Measurements from ENCODE around the gene OSBPL5.

OSBPL5 gene, protein sequence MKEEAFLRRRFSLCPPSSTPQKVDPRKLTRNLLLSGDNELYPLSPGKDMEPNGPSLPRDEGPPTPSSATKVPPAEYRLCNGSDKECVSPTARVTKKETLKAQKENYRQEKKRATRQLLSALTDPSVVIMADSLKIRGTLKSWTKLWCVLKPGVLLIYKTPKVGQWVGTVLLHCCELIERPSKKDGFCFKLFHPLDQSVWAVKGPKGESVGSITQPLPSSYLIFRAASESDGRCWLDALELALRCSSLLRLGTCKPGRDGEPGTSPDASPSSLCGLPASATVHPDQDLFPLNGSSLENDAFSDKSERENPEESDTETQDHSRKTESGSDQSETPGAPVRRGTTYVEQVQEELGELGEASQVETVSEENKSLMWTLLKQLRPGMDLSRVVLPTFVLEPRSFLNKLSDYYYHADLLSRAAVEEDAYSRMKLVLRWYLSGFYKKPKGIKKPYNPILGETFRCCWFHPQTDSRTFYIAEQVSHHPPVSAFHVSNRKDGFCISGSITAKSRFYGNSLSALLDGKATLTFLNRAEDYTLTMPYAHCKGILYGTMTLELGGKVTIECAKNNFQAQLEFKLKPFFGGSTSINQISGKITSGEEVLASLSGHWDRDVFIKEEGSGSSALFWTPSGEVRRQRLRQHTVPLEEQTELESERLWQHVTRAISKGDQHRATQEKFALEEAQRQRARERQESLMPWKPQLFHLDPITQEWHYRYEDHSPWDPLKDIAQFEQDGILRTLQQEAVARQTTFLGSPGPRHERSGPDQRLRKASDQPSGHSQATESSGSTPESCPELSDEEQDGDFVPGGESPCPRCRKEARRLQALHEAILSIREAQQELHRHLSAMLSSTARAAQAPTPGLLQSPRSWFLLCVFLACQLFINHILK

GRCh38 chr11:3165152-3165705, at the start of gene OSBPL5:
TSS of gene OSBPL5 (minus strand) at chr11:3165310. CDS start at chr11:3129148, 36,162 bp downstream.
- Mint-ChIP-seq H3K4me1 (peaks cover 12% of the 10 kb centered on the region), H3K36me3 (no peaks in the 10 kb centered on the region), H3K27me3 (peaks cover 78% of the 10 kb centered on the region), H3K27ac (no peak within 1 kb of the TSS), H3K4me3 (peak within 1 kb of the TSS; percentile 37), H3K9me3 (no peaks in the 10 kb centered on the region)
- peak; percentile 28 for ATAC-seq

DNA sequence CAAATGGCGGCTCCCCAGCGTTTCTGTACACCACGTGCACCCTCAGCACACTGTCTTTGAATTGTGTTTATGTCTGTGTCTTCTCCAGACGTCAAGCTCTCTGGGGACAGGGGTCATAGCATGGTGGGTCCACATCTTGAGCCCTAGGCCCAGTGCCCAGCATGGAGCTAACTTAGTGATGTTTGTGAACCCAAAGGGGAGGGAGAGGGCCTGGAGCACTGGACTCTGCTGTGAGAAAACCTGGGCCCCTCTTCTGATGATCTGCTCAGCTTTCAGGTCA, 49.2 kb upstream of the OSBPL5 start:
- Mint-ChIP-seq H3K27ac (no peak overlapping the region), H3K4me1 (peaks cover 6% of the 10 kb centered on the region), H3K9me3 (peaks cover 7% of the 10 kb centered on the region), H3K4me3 (no peak overlapping the region), H3K36me3 (no peaks in the 10 kb centered on the region), H3K27me3 (peaks cover 56% of the 10 kb centered on the region)
- no peak for ATAC-seq

DNA sequence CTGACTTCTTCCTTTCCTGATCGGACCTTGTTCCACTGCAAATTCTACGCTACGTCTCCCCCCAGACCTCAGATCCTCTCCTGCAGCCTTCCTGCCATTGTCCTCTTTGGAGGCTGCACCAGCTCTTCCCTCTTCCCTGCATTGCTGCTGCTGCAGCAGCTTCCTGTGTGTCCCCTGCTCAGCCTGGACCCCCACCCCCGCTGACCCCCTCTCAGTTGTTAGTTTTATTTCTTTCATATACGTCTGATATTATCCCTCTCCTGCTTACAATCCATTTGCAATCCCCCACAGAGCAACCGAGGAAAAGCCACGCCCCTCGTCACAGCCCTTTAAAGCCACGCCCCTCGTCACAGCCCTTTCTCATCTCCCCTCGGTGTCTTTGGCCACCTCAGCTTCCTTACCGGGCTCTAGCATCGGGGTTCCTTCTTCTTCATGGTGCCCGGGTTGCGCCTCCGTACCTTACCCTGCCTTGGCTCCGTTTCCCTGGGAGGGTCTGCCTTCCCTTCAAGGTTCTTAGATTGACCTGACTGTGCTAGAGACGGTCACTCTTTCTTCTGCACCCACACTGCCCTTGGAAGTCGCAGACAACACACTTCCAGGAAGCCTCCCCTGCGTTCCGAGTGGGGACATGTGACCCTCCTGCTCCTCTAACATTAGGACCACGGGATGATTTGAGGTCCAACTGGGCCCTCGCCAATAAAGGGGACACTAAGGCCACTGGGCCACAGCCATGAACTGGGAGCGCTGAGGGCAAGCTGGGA, 48.7 kb upstream of the OSBPL5 start:
- Mint-ChIP-seq H3K27ac (no peak overlapping the region), H3K27me3 (peaks cover 53% of the 10 kb centered on the region), H3K9me3 (peaks cover 7% of the 10 kb centered on the region), H3K4me3 (no peak overlapping the region), H3K4me1 (peaks cover 6% of the 10 kb centered on the region), H3K36me3 (no peaks in the 10 kb centered on the region)
- no peak for ATAC-seq

DNA sequence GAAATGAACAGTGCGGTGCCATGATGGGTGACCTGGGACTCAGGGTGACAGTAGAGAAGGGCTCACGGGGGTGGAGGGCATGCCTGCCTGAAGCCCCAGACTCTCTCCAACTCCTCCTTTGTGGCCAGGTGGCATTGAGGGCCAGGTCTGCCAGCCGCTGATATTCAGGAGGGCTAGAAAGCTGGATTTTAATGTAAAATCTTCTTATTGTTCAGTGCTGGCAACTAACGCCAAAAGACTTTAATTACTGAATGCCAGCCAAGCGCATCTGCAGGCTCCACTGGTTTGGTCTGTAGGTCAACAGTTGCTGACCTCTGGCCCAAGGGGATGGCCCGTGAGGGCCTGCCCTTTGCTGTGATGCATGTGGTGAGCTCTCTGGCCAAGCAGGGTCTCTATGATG, 43.2 kb upstream of the OSBPL5 start:
- no peak for ATAC-seq
- Mint-ChIP-seq H3K27me3 (peaks cover 2% of the 10 kb centered on the region), H3K36me3 (no peaks in the 10 kb centered on the region), H3K4me1 (no peaks in the 10 kb centered on the region), H3K9me3 (peaks cover 4% of the 10 kb centered on the region), H3K27ac (no peak overlapping the region), H3K4me3 (no peak overlapping the region)

DNA sequence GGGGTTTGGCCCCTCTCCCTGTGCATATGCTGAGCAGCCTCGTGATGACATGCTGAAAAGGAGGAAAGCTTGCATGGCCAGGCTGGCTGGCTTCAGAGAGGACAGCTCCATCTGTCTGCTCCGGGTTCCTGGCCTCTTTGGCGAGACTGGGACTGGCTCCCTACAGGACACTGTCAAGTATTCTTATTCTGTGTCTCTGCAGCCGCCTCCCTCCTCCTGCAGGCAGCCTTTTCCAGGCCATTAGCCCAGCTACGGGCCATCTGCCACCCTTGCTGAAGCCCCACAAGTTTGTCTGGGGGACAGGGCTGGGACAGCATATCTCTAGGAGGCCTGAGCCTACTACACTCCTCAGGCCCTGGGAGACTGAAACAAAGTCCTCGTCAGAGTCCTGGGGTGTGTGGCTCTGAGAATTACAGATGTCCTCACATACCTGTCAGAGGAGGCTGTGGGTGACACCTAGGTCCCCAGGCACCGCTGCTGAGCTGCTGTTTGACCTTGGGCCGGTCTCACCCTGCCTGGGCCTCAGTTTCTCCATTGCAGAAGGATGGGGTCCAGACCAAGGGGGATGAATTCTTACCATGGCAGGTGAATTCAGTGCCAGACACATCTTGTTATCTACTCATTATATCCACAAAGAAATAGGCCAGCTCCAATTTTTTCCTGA, 42.5 kb upstream of the OSBPL5 start:
- peaks cover 4% of the 10 kb centered on the region for H3K9me3 Mint-ChIP-seq
- no peak overlapping the region for H3K4me3 Mint-ChIP-seq
- H3K27ac Mint-ChIP-seq = no peak overlapping the region
- H3K36me3 Mint-ChIP-seq = no peaks in the 10 kb centered on the region
- no peak for ATAC-seq
- no peaks in the 10 kb centered on the region for H3K27me3 Mint-ChIP-seq
- H3K4me1 Mint-ChIP-seq = no peaks in the 10 kb centered on the region

DNA sequence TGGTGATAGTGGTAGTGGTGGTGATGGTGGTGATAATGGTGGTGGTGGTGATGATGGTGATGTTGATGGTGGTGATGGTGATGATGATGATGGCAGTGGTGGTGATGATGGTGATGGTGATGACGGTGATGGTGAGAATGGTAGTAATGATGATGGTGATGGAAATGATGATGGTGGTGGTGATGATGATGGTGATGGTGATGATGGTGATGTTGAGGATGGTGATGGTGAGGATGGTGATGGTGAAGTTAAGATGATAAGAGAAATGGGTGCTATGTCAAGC, 41.8 kb upstream of the OSBPL5 start:
- Mint-ChIP-seq H3K27ac (no peak overlapping the region), H3K4me1 (no peaks in the 10 kb centered on the region), H3K4me3 (no peak overlapping the region), H3K27me3 (no peaks in the 10 kb centered on the region), H3K36me3 (no peaks in the 10 kb centered on the region), H3K9me3 (peaks cover 4% of the 10 kb centered on the region)
- no peak for ATAC-seq

- Mint-ChIP-seq H3K36me3 (no peaks in the 10 kb centered on the region), H3K4me3 (no peak overlapping the region), H3K27me3 (peaks cover 5% of the 10 kb centered on the region), H3K4me1 (no peaks in the 10 kb centered on the region), H3K9me3 (no peaks in the 10 kb centered on the region), H3K27ac (no peak overlapping the region)
- no peak for ATAC-seq
Observed at GRCh38 chr11:3206156-3206921, 41.2 kb upstream of the OSBPL5 start.

DNA sequence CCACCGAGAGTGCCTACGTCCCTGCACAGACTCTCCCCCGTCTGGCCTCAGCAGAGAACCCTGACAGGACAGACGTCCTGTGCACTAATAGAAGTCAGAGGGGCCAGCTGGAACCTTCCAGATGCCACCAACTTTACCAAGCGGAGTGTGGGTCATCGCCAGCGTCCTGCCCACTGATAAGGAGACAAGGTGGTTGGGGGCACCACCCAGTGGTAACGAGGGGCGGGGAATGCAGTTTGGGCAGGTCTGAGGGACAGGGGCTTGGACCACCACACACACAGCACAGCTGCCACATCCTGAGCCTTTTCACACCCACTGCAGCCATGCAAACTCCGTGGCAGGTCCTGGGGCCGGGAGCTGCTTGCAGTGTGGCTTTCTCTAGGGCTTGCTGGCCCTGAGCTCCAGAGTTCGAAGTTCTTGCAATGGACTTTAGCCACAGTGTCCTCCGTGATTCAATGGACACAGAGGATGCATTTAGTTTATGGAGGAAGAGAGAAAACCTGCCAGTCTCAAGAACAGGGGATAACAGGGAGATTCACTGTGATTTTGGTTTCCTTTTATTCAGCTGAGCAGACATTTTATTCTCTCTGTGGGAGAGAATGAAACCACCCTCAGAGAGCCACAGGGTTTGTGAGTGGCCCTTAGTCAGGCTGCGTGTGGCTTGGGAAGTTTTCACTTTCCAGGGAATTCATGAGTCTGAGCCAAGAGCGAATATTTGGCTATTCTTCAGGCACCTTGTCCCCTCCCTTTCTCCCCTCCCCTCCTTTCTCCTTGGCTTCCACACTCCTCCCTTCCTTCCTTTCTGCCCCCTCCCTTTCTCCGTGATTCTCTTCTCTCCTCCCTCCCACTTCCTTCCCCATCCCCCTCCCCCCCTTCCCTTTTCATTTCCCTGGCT, 40.4 kb upstream of the OSBPL5 start:
- no peaks in the 10 kb centered on the region for H3K9me3 Mint-ChIP-seq

GRCh38 chr11:3204141-3205015, 39.3 kb upstream of the OSBPL5 start:
- Mint-ChIP-seq H3K27ac (no peak overlapping the region), H3K36me3 (no peaks in the 10 kb centered on the region), H3K9me3 (no peaks in the 10 kb centered on the region), H3K27me3 (peaks cover 18% of the 10 kb centered on the region), H3K4me1 (no peaks in the 10 kb centered on the region), H3K4me3 (no peak overlapping the region)
- ATAC-seq = no peak

More for the DNA sequence above, 40.4 kb upstream of the OSBPL5 start:
- no peaks in the 10 kb centered on the region for H3K36me3 Mint-ChIP-seq
- H3K27ac Mint-ChIP-seq = no peak overlapping the region
- peaks cover 13% of the 10 kb centered on the region for H3K27me3 Mint-ChIP-seq
- no peak overlapping the region for H3K4me3 Mint-ChIP-seq
- H3K4me1 Mint-ChIP-seq = no peaks in the 10 kb centered on the region
- no peak for ATAC-seq

DNA sequence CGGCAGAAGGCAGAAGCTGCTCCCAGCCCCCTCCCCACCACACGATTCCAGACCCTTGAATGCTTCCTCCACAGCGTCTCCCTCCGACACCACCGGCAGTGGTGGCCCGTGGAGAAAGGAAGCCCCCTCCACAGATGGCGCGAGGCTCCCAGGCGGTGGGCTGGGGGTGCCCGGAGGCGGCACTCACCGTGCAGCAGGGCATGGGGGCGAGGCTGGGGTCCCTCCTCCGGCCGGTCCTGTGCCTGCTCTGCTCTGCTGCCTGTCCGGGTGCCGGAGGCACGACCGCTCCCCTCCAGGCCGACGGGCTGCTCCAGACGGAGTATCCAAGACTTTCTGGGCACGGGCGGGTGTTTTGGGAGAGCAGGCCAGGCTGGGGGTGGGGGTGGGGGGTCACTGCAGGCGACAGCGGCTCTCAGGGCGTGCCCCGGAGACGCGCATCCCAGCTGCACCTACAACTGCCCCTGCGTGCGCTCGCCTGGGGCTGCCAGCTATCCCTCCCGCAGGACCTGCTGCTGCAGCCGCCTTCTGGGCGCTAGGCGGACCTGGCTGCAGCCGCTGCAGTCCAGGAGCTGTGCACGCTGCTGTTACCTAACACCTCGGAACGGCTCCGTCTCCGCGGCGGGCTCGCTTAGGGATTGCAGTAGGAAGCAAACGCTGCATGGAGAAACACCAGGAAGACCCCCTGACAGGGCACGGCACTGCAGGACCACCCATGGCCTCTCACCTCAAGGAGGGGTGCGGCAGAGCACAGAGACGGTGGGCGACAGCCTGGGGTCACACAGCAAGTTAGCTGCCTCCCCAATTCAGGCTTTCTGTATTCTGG, 38.3 kb upstream of the OSBPL5 start:
- no peak for ATAC-seq
- no peak overlapping the region for H3K4me3 Mint-ChIP-seq
- no peaks in the 10 kb centered on the region for H3K9me3 Mint-ChIP-seq
- no peak overlapping the region for H3K27ac Mint-ChIP-seq
- H3K36me3 Mint-ChIP-seq = no peaks in the 10 kb centered on the region
- H3K4me1 Mint-ChIP-seq = no peaks in the 10 kb centered on the region
- peaks cover 22% of the 10 kb centered on the region for H3K27me3 Mint-ChIP-seq

DNA sequence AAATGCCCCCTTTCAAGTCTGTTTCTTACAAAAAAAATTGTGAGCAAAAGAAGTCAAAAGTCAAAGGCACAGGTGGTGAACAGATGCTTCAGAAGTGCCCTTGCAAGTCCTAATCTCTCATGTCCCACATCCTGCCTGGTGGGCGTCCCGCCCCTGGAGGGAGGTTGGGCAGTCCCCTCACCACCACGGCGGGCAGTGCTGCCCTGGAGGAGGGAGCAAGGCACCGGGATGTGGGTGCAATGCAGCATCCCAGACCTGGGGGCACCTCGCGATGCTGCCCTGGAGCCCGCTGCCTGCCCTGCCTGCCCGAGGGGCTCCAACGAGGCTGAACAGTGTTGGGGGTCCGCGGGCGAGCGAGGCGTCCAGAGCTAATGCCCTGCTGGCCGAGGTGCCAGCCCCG, 37.6 kb upstream of the OSBPL5 start:
- Mint-ChIP-seq H3K36me3 (no peaks in the 10 kb centered on the region), H3K27ac (no peak overlapping the region), H3K4me1 (no peaks in the 10 kb centered on the region), H3K4me3 (no peak overlapping the region), H3K27me3 (peaks cover 28% of the 10 kb centered on the region), H3K9me3 (no peaks in the 10 kb centered on the region)
- ATAC-seq = no peak

DNA sequence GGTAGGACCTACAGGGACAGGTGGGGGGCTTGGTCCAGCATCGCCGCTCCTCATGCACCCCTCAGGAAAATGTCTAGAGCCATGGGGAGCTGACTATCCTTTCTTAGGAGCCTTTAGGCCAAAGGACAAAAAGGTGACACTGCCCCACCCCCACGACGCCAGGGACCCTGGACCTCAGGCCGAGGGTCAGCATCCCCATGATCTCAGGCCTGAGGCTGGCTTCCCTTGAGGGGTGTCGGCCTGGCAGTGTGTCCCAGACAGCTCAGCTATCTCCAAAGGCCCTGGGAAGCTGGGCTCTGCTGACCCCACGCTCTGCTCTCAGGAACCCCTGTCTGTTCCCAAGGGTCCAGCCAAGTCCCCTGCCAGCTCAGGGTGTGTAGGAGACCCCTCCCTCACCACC, 37.2 kb upstream of the OSBPL5 start:
- Mint-ChIP-seq H3K4me1 (no peaks in the 10 kb centered on the region), H3K9me3 (no peaks in the 10 kb centered on the region), H3K36me3 (no peaks in the 10 kb centered on the region), H3K27me3 (peaks cover 33% of the 10 kb centered on the region), H3K4me3 (no peak overlapping the region), H3K27ac (no peak overlapping the region)
- no peak for ATAC-seq

All from stimulated activated memory B cell treated with anti-CD40 and anti-IgM and Interleukin-4, amounts not matched to agents 10 μg/mL and 1 μg/mL and 100 μg/mL, for 72 hours (primary cell).